Measurements from ENCODE around the gene AP1S1.
A peak's percentile ranks its signal among the peaks of the same experiment; 100 is the strongest.
"Not testable (repeated sequence)": the region's sequence is repeated elsewhere in the genome, so short reads cannot be mapped to it uniquely, and the experiment has no call there.

Gene AP1S1

GRCh38 chr7:101171442-101171837 lies 17.2 kb downstream of the AP1S1 start:
- no peak for DNase-seq

GRCh38 chr7:101172005-101172853 lies 18.0 kb downstream of the AP1S1 start:
- no peak for DNase-seq

- DNase-seq, result no peak
Observed at GRCh38 chr7:101172854-101173751, 18.8 kb downstream of the AP1S1 start.

DNA sequence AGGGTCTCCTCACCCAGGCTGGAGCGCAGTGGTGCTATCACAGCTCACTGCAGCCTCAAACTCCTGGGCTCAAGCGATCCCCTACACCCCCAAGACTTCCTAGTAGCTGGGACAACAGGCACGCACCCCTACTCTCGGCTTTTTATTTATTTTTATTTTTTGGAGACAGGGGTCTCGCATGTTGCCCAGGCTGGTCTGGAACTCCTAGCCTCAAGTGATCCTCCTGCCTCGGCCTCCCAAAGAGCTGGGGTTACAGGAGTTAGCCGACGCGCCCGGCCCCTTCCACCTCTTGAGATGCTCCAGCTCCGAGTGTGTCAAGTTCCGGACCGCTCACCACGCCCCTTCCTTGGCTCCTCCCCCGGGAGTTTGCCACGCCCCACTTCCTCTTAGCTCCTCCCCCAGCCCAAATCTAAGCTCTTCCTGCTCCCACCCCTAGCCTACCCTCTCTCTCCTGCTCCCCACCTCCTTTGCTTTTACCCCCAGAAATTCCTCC lies 19.5 kb downstream of the AP1S1 start:
- DNase-seq, result peak; percentile 72 to 75

GRCh38 chr7:101174322-101174854 lies 20.1 kb downstream of the AP1S1 start:
- no peak for DNase-seq

- no peak for DNase-seq
Observed at GRCh38 chr7:101175664-101176063, 21.4 kb downstream of the AP1S1 start.

DNA sequence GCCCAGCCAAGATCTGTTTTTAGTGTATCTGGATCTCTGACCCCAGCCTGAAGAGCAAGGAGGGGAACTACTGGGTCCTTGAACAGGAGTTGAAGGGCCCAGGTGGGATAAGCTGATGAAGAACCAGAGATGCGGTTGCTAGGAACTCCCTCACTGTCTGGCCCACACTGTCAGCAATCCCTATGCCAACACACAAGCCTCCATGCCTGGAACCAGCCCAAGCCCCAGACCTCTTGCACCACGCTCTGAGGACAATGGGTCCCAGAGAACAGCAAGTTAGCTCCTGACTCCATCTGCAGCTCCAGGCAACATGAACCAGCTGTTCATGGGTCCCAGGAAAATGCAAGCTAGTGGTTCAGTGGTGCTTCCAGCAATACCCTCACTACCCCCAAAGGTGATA lies 23.4 kb downstream of the AP1S1 start:
- DNase-seq, result no peak

GRCh38 chr7:101179117-101179516 lies 24.8 kb downstream of the AP1S1 start:
- DNase-seq, result no peak

DNA sequence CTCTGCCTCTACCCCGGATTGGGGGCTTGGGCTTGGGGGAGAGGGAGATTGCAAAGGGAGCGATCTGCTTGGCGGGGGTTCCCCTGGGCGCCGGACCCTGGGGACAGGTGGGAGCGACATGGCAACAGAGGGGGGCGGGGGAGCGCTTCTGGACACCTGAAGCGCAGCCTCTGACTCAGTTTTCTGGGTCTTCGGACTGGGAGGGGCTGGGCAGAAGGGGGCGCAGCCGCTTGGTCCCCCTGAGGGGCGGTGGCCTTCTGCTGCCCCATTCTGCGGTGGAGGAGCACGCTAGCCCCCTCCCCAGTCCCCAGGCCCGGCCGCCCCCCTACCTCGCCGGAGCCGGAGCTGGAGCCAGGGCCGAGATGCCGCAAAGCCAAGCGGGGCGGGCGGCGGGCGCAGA lies 25.4 kb downstream of the AP1S1 start:
- DNase-seq, result no peak

DNA sequence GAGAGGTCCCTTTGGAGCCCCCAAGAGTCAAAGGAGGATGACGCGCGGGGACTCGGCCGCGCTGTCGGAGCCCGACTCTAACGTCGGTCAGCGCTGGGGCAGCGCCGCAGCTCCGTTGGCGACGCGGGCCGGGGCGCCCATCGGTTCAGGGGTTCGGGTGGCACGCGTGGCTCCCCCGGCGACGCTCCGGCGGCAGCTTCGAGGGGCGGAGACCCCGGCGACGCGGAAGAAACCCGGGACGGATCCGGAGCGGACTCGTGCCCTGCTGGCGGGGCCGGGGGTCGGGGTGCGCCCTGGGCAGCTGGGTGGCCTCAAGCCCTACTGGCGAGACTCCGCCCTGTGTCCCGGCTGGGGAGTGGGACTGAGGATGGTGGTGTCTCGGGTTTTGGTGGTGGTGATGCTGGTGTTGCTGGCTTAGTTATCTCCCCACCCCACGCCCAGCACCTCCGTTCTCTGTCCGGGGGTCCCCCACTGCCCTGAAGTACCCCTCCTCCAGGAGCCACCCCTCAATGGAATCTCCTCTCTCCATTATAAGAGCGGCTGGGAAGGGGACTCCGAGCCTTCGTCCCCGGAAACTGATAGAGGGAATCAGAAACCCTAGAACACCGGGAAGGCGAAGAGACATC lies 26.0 kb downstream of the AP1S1 start, which contains the start of gene NAT16:
NAT16 (minus strand) TSS at position 164 of the 626 bp plus-strand sequence. CDS start 5,486 bp downstream, outside the sequence.
- no peak for DNase-seq

GRCh38 chr7:101185258-101185839 lies 31.1 kb downstream of the AP1S1 start:
- DNase-seq, result no peak

DNA sequence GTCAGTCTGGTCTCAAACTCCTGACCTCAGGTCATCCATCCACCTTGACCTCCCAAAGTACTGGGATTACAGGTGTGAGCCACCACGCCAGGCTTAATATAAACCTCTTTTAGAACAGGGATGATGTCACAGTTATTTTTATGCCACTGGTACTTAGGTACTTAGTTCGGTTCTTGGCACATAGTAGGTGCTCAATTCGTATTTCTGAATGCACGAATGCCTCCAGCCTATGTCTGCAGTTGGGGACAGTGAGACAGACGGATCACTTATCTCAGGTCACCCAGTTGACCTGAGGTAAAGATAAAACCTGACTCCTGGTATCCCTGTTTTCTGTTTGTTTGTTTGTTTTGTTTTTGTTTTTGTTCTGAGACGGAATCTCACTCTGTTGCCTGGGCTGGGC lies 31.9 kb downstream of the AP1S1 start:
- no peak for DNase-seq

GRCh38 chr7:101186844-101187428 lies 32.7 kb downstream of the AP1S1 start:
- DNase-seq, result no peak

DNA sequence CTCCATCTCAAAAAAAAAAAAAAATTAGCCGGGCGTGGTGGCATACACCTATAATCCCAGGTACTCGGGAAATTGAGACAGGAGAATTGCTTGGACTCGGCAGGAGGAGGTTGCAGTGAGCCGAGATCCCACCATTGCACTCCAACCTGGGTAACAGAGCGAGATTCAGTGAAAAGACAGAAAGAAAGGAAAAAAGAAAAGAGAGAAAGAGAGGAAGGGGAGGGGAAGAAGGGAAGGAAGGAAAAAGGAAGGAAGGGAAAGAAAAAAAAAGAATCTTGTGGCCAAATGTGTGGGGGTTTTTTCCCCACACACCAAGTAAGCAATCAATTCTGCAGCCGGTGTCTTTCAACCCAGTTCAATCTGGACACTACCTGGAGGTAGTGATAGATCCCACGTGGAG lies 34.8 kb downstream of the AP1S1 start:
- DNase-seq, result no peak

- DNase-seq, result no peak
Observed at GRCh38 chr7:101195884-101196283, 41.6 kb downstream of the AP1S1 start.

GRCh38 chr7:101197991-101198390 lies 43.7 kb downstream of the AP1S1 start:
- DNase-seq, result no peak

GRCh38 chr7:101198476-101198875 lies 44.2 kb downstream of the AP1S1 start:
- no peak for DNase-seq

DNA sequence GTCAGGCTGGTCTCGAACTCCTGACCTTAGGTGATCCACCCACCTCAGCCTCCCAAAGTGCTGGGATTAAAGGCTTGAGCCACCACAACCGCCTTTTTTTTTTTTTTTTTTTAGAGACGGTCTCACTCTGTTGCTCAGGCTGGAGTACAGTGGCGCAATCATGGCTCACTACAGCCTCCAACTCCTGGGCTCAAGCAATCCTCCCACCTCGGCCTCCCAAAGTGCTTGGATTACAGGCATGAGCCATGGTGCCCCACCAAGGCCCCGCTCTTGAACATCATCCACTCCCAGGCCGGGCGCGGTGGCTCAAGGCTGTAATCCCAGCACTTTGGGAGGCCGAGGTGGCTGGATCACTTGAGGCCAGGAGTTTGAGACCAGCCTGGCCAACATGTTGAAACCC lies 45.2 kb downstream of the AP1S1 start:
- DNase-seq, result not testable (repeated sequence)

- no peak for DNase-seq
Observed at GRCh38 chr7:101200504-101200861, 46.2 kb downstream of the AP1S1 start.

- no peak for DNase-seq
Observed at GRCh38 chr7:101200862-101201599, 46.8 kb downstream of the AP1S1 start, which contains the start of gene MOGAT3. Gene MOGAT3, minus strand, starts transcription at chr7:101201036. Its CDS starts 182 bp downstream, at chr7:101200854.
